Coronary artery (tissue), 2 donors: Measurements from ENCODE around the gene ARHGEF40.

Experiments used
- DNase-seq: peaks from one replicate; pipeline ENCODE4 v3.0.0-alpha.2; 2017; ENCODE audit warnings: low spot score
- H3K27ac ChIP-seq, 2 donors: fragments of 200-600 bp; sonication (generic); one replicate each; pipeline ENCODE4 v1.5.1; 2016 to 2019
- H3K4me3 ChIP-seq: fragments of 200-600 bp; sonication (generic); 2 replicates; pipeline ENCODE4 v1.5.1; 2016; ENCODE audit warnings: mild to moderate bottlenecking, moderate library complexity
- CTCF ChIP-seq: fragments of 200-600 bp; sonication (generic); IDR thresholded peaks from one replicate; pipeline ENCODE4 v1.5.1; 2019; ENCODE audit warnings: antibody characterized with exemption

ARHGEF40 gene

DNA sequence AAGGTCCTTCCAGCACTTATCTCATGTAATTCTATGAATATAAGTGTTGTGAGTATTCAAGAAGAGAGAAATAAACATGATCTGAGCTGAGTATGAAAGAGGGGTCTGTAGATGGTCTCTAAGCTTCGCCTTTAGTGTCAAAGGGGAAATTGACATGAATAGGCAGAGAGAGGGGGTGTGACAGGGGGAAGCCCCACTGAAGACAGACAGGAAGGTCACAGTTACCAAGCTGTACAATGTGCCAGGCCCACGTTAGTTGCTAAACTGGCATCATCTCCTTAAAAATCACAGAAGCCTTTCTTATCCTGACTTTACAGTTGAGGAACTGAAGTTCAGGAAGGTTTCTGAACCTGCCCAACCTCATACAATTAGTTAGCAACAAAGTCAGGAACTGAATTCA, 7.6 kb downstream of the ARHGEF40 start:
- no peak for DNase-seq
- no peak overlapping the region for H3K4me3 ChIP-seq
- no peak for TF ChIP-seq CTCF
- H3K27ac ChIP-seq, result no peak overlapping the region

- DNase-seq, result no peak
- Histone ChIP-seq H3K27ac (no peak overlapping the region), H3K4me3 (no peak overlapping the region)
- no peak for TF ChIP-seq CTCF
Measured at GRCh38 chr14:21078287-21078686, 8.2 kb downstream of the ARHGEF40 start.

GRCh38 chr14:21078726-21079125, 8.6 kb downstream of the ARHGEF40 start:
- TF ChIP-seq CTCF, result no peak
- DNase-seq, result no peak
- Histone ChIP-seq H3K27ac (no peak overlapping the region), H3K4me3 (no peak overlapping the region)

DNA sequence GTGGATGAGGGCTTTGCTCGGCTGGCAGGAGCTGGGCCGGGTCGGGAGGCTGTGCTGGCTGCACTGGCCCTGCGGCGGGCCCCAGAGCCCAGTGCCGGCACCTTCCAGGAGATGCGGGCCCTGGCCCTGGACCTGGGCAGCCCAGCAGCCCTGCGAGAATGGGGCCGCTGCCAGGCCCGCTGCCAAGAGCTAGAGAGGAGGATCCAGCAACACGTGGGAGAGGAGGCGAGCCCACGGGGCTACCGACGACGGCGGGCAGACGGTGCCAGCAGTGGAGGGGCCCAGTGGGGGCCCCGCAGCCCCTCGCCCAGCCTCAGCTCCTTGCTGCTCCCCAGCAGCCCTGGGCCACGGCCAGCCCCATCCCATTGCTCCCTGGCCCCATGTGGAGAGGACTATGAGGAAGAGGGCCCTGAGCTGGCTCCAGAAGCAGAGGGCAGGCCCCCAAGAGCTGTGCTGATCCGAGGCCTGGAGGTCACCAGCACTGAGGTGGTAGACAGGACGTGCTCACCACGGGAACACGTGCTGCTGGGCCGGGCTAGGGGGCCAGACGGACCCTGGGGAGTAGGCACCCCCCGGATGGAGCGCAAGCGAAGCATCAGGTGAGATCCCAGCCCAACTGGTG, 11.5 kb downstream of the ARHGEF40 start:
- H3K27ac ChIP-seq, result no peak overlapping the region
- TF ChIP-seq CTCF, result no peak
- H3K4me3 ChIP-seq, result no peak overlapping the region
- DNase-seq, result no peak

DNA sequence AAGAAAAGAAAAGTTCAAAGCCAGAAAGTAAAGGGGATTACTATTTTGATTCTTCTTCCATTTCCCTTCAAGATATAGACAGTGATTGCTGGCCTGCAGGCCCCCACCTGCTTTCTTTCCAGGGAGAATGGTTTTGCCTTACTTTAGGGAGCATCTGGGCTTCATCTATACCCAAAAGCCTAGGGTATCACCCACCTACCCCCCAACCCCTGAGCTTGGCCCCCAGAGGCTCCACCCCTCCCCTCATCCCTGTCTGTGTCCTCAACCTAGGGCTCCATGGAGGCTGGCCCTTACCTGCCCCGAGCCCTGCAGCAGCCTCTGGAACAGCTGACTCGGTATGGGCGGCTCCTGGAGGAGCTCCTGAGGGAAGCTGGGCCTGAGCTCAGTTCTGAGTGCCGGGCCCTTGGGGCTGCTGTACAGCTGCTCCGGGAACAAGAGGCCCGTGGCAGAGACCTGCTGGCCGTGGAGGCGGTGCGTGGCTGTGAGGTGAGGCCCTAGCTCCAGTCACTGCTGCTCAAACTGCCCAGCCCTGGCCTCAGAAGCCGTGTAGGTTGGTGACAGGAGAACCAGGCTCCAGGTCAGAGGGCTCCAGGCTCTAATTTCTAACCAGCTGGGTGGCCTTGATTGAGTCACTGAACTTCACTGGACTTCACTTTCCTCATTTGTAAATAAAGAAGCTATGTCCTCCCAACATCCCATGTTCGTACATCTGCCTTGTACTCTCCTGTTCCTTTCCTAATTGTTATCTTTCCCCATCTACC, 13.6 kb downstream of the ARHGEF40 start:
- TF ChIP-seq CTCF, result no peak
- H3K27ac ChIP-seq, result no peak overlapping the region
- H3K4me3 ChIP-seq, result no peak overlapping the region
- DNase-seq, result no peak

- no peak for TF ChIP-seq CTCF
- no peak overlapping the region for H3K4me3 ChIP-seq
- no peak overlapping the region for H3K27ac ChIP-seq
- DNase-seq, result no peak
Measured at GRCh38 chr14:21084396-21084795, 14.3 kb downstream of the ARHGEF40 start.
